ENCODE results near the gene ACYP1. TPM values are rescaled to one million over a fixed set of nuclear protein-coding genes. Genes with fewer than 3 reads are reported as not detected.

ACYP1 gene
- total RNA-seq, 5 donors from 2014 or later (not counting 1 experiment from before 2014, with no cell fraction given): 15.3 to 26.1 (median 21.5) TPM

DNA sequence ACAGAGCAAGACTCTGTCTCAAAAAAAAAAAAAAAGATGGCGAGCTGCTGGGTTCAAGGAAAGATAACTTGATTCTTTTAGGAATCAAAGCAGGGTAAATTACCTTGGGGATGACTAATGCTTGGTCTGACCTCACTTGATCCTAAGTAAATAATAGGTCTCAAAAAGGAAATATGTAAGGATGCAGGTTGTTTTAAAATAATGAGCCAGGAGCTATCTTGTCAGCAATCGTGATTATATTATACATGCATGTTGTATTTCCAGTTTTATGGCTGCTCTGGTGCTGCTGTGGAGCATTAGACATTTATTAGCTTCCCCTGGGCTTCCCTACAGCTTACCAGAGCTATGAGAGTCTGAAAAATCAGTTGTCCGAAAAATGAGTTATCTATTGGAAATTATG lies 58.5 kb downstream of the ACYP1 start:
- Mint-ChIP-seq H3K27ac (peak overlapping the region in 1 of 2 donors; percentile 29), H3K4me1 (peaks cover 45 to 53% (median 46%) of the 10 kb centered on the region in 3 donors), H3K36me3 (peaks cover 53% of the 10 kb centered on the region), H3K4me3 (no peak overlapping the region), H3K27me3 (no peaks in the 10 kb centered on the region), H3K9me3 (no peaks in the 10 kb centered on the region)
- no peak for DNase-seq
- Histone ChIP-seq H3K36me3 (ENCODE audit: control insufficient read depth in 2 of 2, extremely low read depth in 1 of 2, insufficient read depth in 1 of 2, low read length in 1 of 2) (peaks cover 0 to 57% of the 10 kb centered on the region in 2 donors), H3K27ac (ENCODE audit: low read length) (no peak overlapping the region), H3K4me3 (ENCODE audit: control insufficient read depth in 1 of 2, extremely low read depth in 1 of 2, low read length in 1 of 2) (no peak overlapping the region), H3K9me3 (no peaks in the 10 kb centered on the region), H3K27me3 (replicated peaks in 1 of 2; ENCODE audit: control insufficient read depth in 2 of 2, extremely low read depth in 1 of 2, insufficient read depth in 2 of 2, low read length in 1 of 2) (no peaks in the 10 kb centered on the region), H3K4me1 (ENCODE audit: control insufficient read depth in 1 of 2, extremely low read depth in 1 of 2, insufficient read depth in 2 of 2, low read length in 2 of 2) (peaks cover 16 to 23% of the 10 kb centered on the region in 2 experiments)
- no peak for ATAC-seq (replicated peaks in 1 of 4)
- ChIA-PET CTCF (interaction anchor here in 1 of 2 donors (0.7 kb wide), 1 partner anchor 124 kb away, joined by 3 read pairs; the partner anchor contains the start of gene DLST), POLR2A (interaction anchor here in 1 of 2 donors (0.7 kb wide), 1 partner anchor 35 kb away, joined by 3 read pairs; no protein-coding TSS in a partner anchor)
- no CpG with 5 or more reads among the region's 3 CpGs for WGBS (ENCODE audit: insufficient coverage)

- no peaks in the 10 kb centered on the region for H3K9me3 ChIP-seq
These were observed 60.4 kb downstream of the ACYP1 start for GRCh38 chr14:75003250-75004027.

More at GRCh38 chr14:75003250-75004027, 60.4 kb downstream of the ACYP1 start:
- WGBS (ENCODE audit: insufficient coverage): 1% methylated on average over 10 of the region's 18 CpGs
- Histone ChIP-seq H3K4me1 (ENCODE audit: control insufficient read depth in 1 of 2, extremely low read depth in 1 of 2, insufficient read depth in 2 of 2, low read length in 2 of 2) (peaks cover 16 to 23% of the 10 kb centered on the region in 2 experiments), H3K27ac (ENCODE audit: low read length) (peak overlapping the region; percentile 66), H3K27me3 (replicated peaks in 1 of 2; ENCODE audit: control insufficient read depth in 2 of 2, extremely low read depth in 1 of 2, insufficient read depth in 2 of 2, low read length in 1 of 2) (no peaks in the 10 kb centered on the region), H3K4me3 (ENCODE audit: control insufficient read depth in 1 of 2, extremely low read depth in 1 of 2, low read length in 1 of 2) (peak overlapping the region; percentile 81 to 93), H3K36me3 (ENCODE audit: control insufficient read depth in 2 of 2, extremely low read depth in 1 of 2, insufficient read depth in 1 of 2, low read length in 1 of 2) (peaks cover 0 to 38% of the 10 kb centered on the region in 2 donors)
- Mint-ChIP-seq H3K4me3 (peak overlapping the region; percentile 98), H3K27ac (peak overlapping the region; percentile 93 to 97), H3K27me3 (no peaks in the 10 kb centered on the region), H3K4me1 (peaks cover 45 to 53% (median 46%) of the 10 kb centered on the region in 3 donors), H3K9me3 (no peaks in the 10 kb centered on the region), H3K36me3 (peaks cover 40% of the 10 kb centered on the region)
- CTCF ChIA-PET: interaction anchor here (0.6 to 0.9 kb wide), 2 partner anchors 214 to 241 kb away, joined by 3 to 4 read pairs; partner anchors contain the start of gene YLPM1 (in 1 of the 2)
- DNase-seq (peak in 3 of 35 experiments; percentile 2 to 19 (median 15)), ATAC-seq (replicated peaks in 1 of 4) (no peak)
- POLR2A ChIA-PET: interaction anchor here in 1 of 2 donors (0.5 to 1.0 kb wide), 2 partner anchors 20 to 190 kb away, joined by 3 read pairs; no protein-coding TSS in a partner anchor

Other genes starting within 250 kb of the ACYP1 start
- gene PROX2, start 187.9 kb downstream of the ACYP1 start, total RNA-seq: under 1 TPM in 2 of 5 donors, not detected in 3; 0.10 to 0.12 TPM
- gene DLST, start 182.1 kb downstream of the ACYP1 start, total RNA-seq: 100 to 1,000 TPM in 3 of 5 donors, 10 to 100 TPM in 2; 88.3 to 128 (median 102) TPM
- gene RPS6KL1, start 140.8 kb downstream of the ACYP1 start, total RNA-seq: 10 to 100 TPM in 1 of 5 donors, 1 to 10 TPM in 4; 3.2 to 15.3 (median 6.2) TPM
- gene PGF, start 108.4 kb downstream of the ACYP1 start, total RNA-seq: under 1 TPM in 2 of 5 donors, not detected in 3; 0.09 to 0.29 TPM
- gene EIF2B2, start 61.1 kb downstream of the ACYP1 start, total RNA-seq: 10 to 100 TPM; 19.4 to 31.5 (median 29.2) TPM
- gene MLH3, start 12.6 kb downstream of the ACYP1 start, total RNA-seq: 10 to 100 TPM; 17.3 to 28.2 (median 22.1) TPM
- 1 to 10 TPM in 1 of 5 donors, under 1 TPM in 3, not detected in 1; 0.36 to 1.3 (median 0.56) TPM for gene ZC2HC1C, start 5.6 kb upstream of the ACYP1 start, total RNA-seq
- 100 to 1,000 TPM in 3 of 5 donors, 10 to 100 TPM in 2; 78.9 to 121 (median 117) TPM for gene NEK9, start 63.0 kb upstream of the ACYP1 start, total RNA-seq
- gene TMED10, start 112.6 kb upstream of the ACYP1 start, total RNA-seq: 100 to 1,000 TPM; 143 to 193 (median 151) TPM
- gene FOS, start 214.8 kb upstream of the ACYP1 start, total RNA-seq: 1,000 to 10,000 TPM in 2 of 5 donors, 10 to 100 TPM in 3; 20.4 to 2,951 (median 27.1) TPM